Measurements from ENCODE around the gene GPATCH4.
"Not testable (repeated sequence)": the region's sequence is repeated elsewhere in the genome, so short reads cannot be mapped to it uniquely, and the experiment has no call there.

GPATCH4 gene

GRCh38 chr1:156601122-156601830 lies at the start of gene GPATCH4:
TSS of gene GPATCH4 (minus strand) at chr1:156601479.
- peak; percentile 81 for DNase-seq (ENCODE audit: low spot score)

GRCh38 chr1:156648951-156649350 lies 47.7 kb upstream of the GPATCH4 start:
- no peak for DNase-seq (ENCODE audit: low spot score)

GRCh38 chr1:156648496-156648895 lies 47.2 kb upstream of the GPATCH4 start:
- DNase-seq (ENCODE audit: low spot score): no peak

- DNase-seq (ENCODE audit: low spot score): no peak
Measured at GRCh38 chr1:156647351-156647750, 46.1 kb upstream of the GPATCH4 start.

GRCh38 chr1:156646738-156647211 lies 45.5 kb upstream of the GPATCH4 start:
- no peak for DNase-seq (ENCODE audit: low spot score)

- DNase-seq (ENCODE audit: low spot score): no peak
Measured at GRCh38 chr1:156645666-156646065, 44.4 kb upstream of the GPATCH4 start.

GRCh38 chr1:156645056-156645455 lies 43.8 kb upstream of the GPATCH4 start:
- DNase-seq (ENCODE audit: low spot score): no peak

GRCh38 chr1:156644640-156645039 lies 43.4 kb upstream of the GPATCH4 start:
- no peak for DNase-seq (ENCODE audit: low spot score)

GRCh38 chr1:156644146-156644545 lies 42.9 kb upstream of the GPATCH4 start:
- DNase-seq (ENCODE audit: low spot score): no peak

GRCh38 chr1:156643778-156644092 lies 42.5 kb upstream of the GPATCH4 start:
- no peak for DNase-seq (ENCODE audit: low spot score)

GRCh38 chr1:156643049-156643777 lies 41.9 kb upstream of the GPATCH4 start:
- DNase-seq (ENCODE audit: low spot score): no peak

GRCh38 chr1:156642265-156643048 lies 41.2 kb upstream of the GPATCH4 start:
- no peak for DNase-seq (ENCODE audit: low spot score)

GRCh38 chr1:156641761-156642264 lies 40.5 kb upstream of the GPATCH4 start, which contains the start of gene BCAN:
TSS of gene BCAN (plus strand) at chr1:156642117. CDS start at chr1:156646055, 3,938 bp downstream.
- DNase-seq (ENCODE audit: low spot score): no peak

GRCh38 chr1:156640842-156641706 lies 39.8 kb upstream of the GPATCH4 start:
- DNase-seq (ENCODE audit: low spot score): peak; percentile 65

- no peak for DNase-seq (ENCODE audit: low spot score)
Measured at GRCh38 chr1:156639601-156640101, 38.4 kb upstream of the GPATCH4 start.

- no peak for DNase-seq (ENCODE audit: low spot score)
Measured at GRCh38 chr1:156638189-156638985, 37.1 kb upstream of the GPATCH4 start.

GRCh38 chr1:156632355-156632754 lies 31.1 kb upstream of the GPATCH4 start:
- no peak for DNase-seq (ENCODE audit: low spot score)

GRCh38 chr1:156631152-156631551 lies 29.9 kb upstream of the GPATCH4 start:
- DNase-seq (ENCODE audit: low spot score): not testable (repeated sequence)

GRCh38 chr1:156629823-156630449 lies 28.7 kb upstream of the GPATCH4 start:
- no peak for DNase-seq (ENCODE audit: low spot score)
